H1 (cell line): ENCODE results near the gene UGT1A8. TPM values are rescaled to one million over a fixed set of nuclear protein-coding genes. Genes with fewer than 3 reads are reported as not detected.

Experiments used
- CTCF ChIA-PET: fragments of 300-600 bp; sonication (Branson Sonifier 250); formaldehyde crosslinking; loops from one replicate; lab custom pipeline; 2021; ENCODE audit not compliant: partially characterized antibody; lab: Charles Lee
- POLR2A ChIA-PET: fragments of 300-600 bp; sonication (Branson Sonifier 250); formaldehyde crosslinking; loops from one replicate; lab custom pipeline; 2021; ENCODE audit warnings: inconsistent platforms; ENCODE audit not compliant: partially characterized antibody; lab: Charles Lee
- DNase-seq, 2 experiments: peaks; one replicate each; pipeline versions ENCODE4 v3.0.0 to v3.0.0-alpha.2; 2010 to 2022; ENCODE audit warnings: low spot score in 2 of 2, low read depth in 1 of 2, mixed read lengths in 1 of 2
- FAIRE-seq: peaks from 2 replicates; lab custom pipeline; 2011; peaks lifted over from hg19 to GRCh38; lab: Jason Lieb, UNC
- H2AFZ ChIP-seq: 2 replicates; pipeline ENCODE4 v1.8.1; 2012; ENCODE audit warnings: low read length, inconsistent platforms
- H2AK5ac ChIP-seq: 2 replicates; pipeline ENCODE4 v1.6.1; 2013; ENCODE audit warnings: low read depth, low read length
- H2BK120ac ChIP-seq: replicated peaks from 2 replicates; pipeline ENCODE3; 2013; ENCODE audit warnings: low read depth, low read length, inconsistent platforms
- H2BK12ac ChIP-seq: 2 replicates; pipeline ENCODE4 v1.6.1; 2013; ENCODE audit warnings: low read depth, low read length
- H2BK15ac ChIP-seq: 2 replicates; pipeline ENCODE4 v1.6.1; 2013; ENCODE audit warnings: low read length
- H2BK20ac ChIP-seq: 2 replicates; pipeline ENCODE4 v1.6.1; 2013; ENCODE audit warnings: low read length
- H2BK5ac ChIP-seq: 2 replicates; pipeline ENCODE4 v1.6.1; 2013; ENCODE audit warnings: low read depth, low read length
- H3K14ac ChIP-seq: 2 replicates; pipeline ENCODE4 v1.6.1; 2013; ENCODE audit warnings: inconsistent platforms; ENCODE audit not compliant: insufficient read length
- H3K18ac ChIP-seq: 2 replicates; pipeline ENCODE4 v1.6.1; 2013; ENCODE audit warnings: low read length; ENCODE audit errors: extremely low read depth
- H3K23ac ChIP-seq: 2 replicates; pipeline ENCODE4 v1.6.1; 2013; ENCODE audit warnings: inconsistent platforms; ENCODE audit not compliant: insufficient read length
- H3K23me2 ChIP-seq: 2 replicates; pipeline ENCODE4 v1.6.1; 2013; ENCODE audit warnings: low read depth, low read length
- H3K27ac ChIP-seq: 2 replicates; pipeline ENCODE4 v1.6.1; 2011; ENCODE audit warnings: low read depth, low read length, inconsistent platforms
- H3K27me3 ChIP-seq, 4 experiments: replicated peaks in 1 of 4; 1 replicate in 1 of 4; 2 replicates in 3 of 4; pipeline versions ENCODE4 v1.6.1 to v1.8.1; 2011 to 2013; ENCODE audit warnings: low read length in 3 of 4, mild to moderate bottlenecking in 3 of 4, inconsistent platforms in 2 of 4, mixed read lengths in 2 of 4, moderate library complexity in 1 of 4; ENCODE audit not compliant: control insufficient read depth in 3 of 4, insufficient read depth in 3 of 4; ENCODE audit errors: extremely low read depth in 1 of 4
- H3K36me3 ChIP-seq, 4 experiments: 2 replicates each; pipeline versions ENCODE4 v1.6.1 to v1.8.1; 2011 to 2013; ENCODE audit warnings: mild to moderate bottlenecking in 4 of 4, low read length in 3 of 4, moderate library complexity in 2 of 4, control low read depth in 1 of 4, inconsistent platforms in 1 of 4; ENCODE audit not compliant: insufficient read depth in 4 of 4, control insufficient read depth in 2 of 4
- H3K4ac ChIP-seq: replicated peaks from 2 replicates; pipeline ENCODE3; 2013; ENCODE audit warnings: low read length, low read depth, mixed read lengths, inconsistent platforms; ENCODE audit not compliant: insufficient read length
- H3K4me1 ChIP-seq, 4 experiments: replicated peaks in 1 of 4; 1 replicate in 1 of 4; 2 replicates in 3 of 4; pipeline versions ENCODE4 v1.6.1 to v1.8.1; 2011 to 2013; ENCODE audit warnings: low read length in 3 of 4, inconsistent platforms in 2 of 4, mixed read lengths in 1 of 4; ENCODE audit not compliant: insufficient read depth in 4 of 4, control insufficient read depth in 3 of 4
- H3K4me2 ChIP-seq, 2 experiments: 2 replicates each; pipeline versions ENCODE4 v1.6.1 to v1.8.1; 2011 to 2013; ENCODE audit warnings: low read depth in 2 of 2, low read length in 2 of 2, control low read depth in 1 of 2, inconsistent platforms in 1 of 2, mild to moderate bottlenecking in 1 of 2; ENCODE audit not compliant: insufficient read depth in 1 of 2
- H3K4me3 ChIP-seq, 4 experiments: fragments of 200-600, 300-600 bp in 1 of 4; sonication (generic), shearing (Covaris generic), sonication (Bioruptor Twin) in 1 of 4; 2 replicates each; pipeline versions ENCODE4 v1.5.1 to v1.8.1; 2011 to 2016; ENCODE audit warnings: low read length in 4 of 4, low read depth in 3 of 4, control low read depth in 2 of 4, inconsistent platforms in 2 of 4, mild to moderate bottlenecking in 2 of 4, mixed read lengths in 1 of 4, moderate library complexity in 1 of 4; ENCODE audit not compliant: insufficient read depth in 2 of 4; ENCODE audit errors: extremely low read depth in 1 of 4
- H3K56ac ChIP-seq: replicated peaks from 2 replicates; pipeline ENCODE3; 2013; ENCODE audit warnings: low read depth, mild to moderate bottlenecking, mixed read lengths, low read length, inconsistent platforms; ENCODE audit not compliant: insufficient read length
- H3K79me1 ChIP-seq: 2 replicates; pipeline ENCODE4 v1.6.1; 2013; ENCODE audit warnings: low read depth, low read length, control low read depth
- H3K79me2 ChIP-seq, 2 experiments: 2 replicates each; pipeline versions ENCODE4 v1.6.1 to v1.8.1; 2012 to 2013; ENCODE audit warnings: low read length in 2 of 2, mild to moderate bottlenecking in 2 of 2, inconsistent platforms in 1 of 2; ENCODE audit not compliant: insufficient read depth in 2 of 2, control insufficient read depth in 1 of 2
- H3K9ac ChIP-seq, 4 experiments: replicated peaks in 1 of 4; 1 replicate in 1 of 4; 2 replicates in 3 of 4; pipeline versions ENCODE4 v1.6.1 to v1.8.1; 2011 to 2013; ENCODE audit warnings: low read depth in 3 of 4, low read length in 3 of 4, control low read depth in 2 of 4, mild to moderate bottlenecking in 2 of 4, moderate library complexity in 2 of 4, inconsistent platforms in 1 of 4; ENCODE audit errors: extremely low read depth in 1 of 4
- H3K9me3 ChIP-seq, 2 experiments: 2 replicates each; pipeline versions ENCODE4 v1.6.1 to v1.8.1; 2012 to 2013; ENCODE audit warnings: mild to moderate bottlenecking in 2 of 2, moderate library complexity in 2 of 2, control low read depth in 1 of 2, inconsistent platforms in 1 of 2, low read depth in 1 of 2, low read length in 1 of 2, mixed read lengths in 1 of 2; ENCODE audit not compliant: insufficient read depth in 2 of 2
- H4K20me1 ChIP-seq, 2 experiments: replicated peaks in 1 of 2; 2 replicates each; pipeline versions ENCODE3 to v1.8.1; 2011 to 2013; ENCODE audit warnings: inconsistent platforms in 2 of 2, low read length in 2 of 2, mild to moderate bottlenecking in 1 of 2; ENCODE audit not compliant: insufficient read depth in 2 of 2, control insufficient read depth in 1 of 2
- H4K5ac ChIP-seq: 2 replicates; pipeline ENCODE4 v1.6.1; 2013; ENCODE audit warnings: low read length, low read depth, mixed read lengths, inconsistent platforms; ENCODE audit not compliant: insufficient read length
- H4K8ac ChIP-seq: 2 replicates; pipeline ENCODE4 v1.8.0; 2013; ENCODE audit warnings: mild to moderate bottlenecking, moderate library complexity, low read length, inconsistent platforms; ENCODE audit not compliant: insufficient read depth; ENCODE audit errors: extremely low read depth
- H4K91ac ChIP-seq: replicated peaks from 2 replicates; pipeline ENCODE3; 2013; ENCODE audit warnings: low read length, mixed read lengths, inconsistent platforms; ENCODE audit not compliant: insufficient read length
- CBX8 ChIP-seq: fragments of 300-800, 300-1000 bp; sonication (generic); IDR thresholded peaks from 2 replicates; pipeline ENCODE4 v1.7.1; 2016; ENCODE audit warnings: low read depth, low read length, borderline replicate concordance
- CHD1 ChIP-seq: IDR thresholded peaks from 2 replicates; pipeline ENCODE4 v1.6.1; 2012; ENCODE audit warnings: low read depth, low read length, improper control_type of control experiment
- CHD2 ChIP-seq: IDR thresholded peaks from 2 replicates; pipeline ENCODE4 v1.6.1; 2012; ENCODE audit warnings: low read length, improper control_type of control experiment
- CREB1 ChIP-seq: IDR thresholded peaks from 2 replicates; pipeline ENCODE4 v1.6.1; 2012; ENCODE audit warnings: inconsistent platforms
- FOSL1 ChIP-seq: IDR thresholded peaks from 2 replicates; pipeline ENCODE4 v1.6.1; 2011; ENCODE audit warnings: mild to moderate bottlenecking, low read depth, low read length, moderate library complexity; ENCODE audit not compliant: insufficient read depth
- GABPA ChIP-seq: IDR thresholded peaks from 2 replicates; pipeline ENCODE4 v1.6.1; 2011; ENCODE audit warnings: mild to moderate bottlenecking, low read length, moderate library complexity, borderline replicate concordance; ENCODE audit not compliant: insufficient read depth
- GTF2F1 ChIP-seq: IDR thresholded peaks from 2 replicates; pipeline ENCODE4 v1.6.1; 2012; ENCODE audit warnings: low read depth, low read length, improper control_type of control experiment, borderline replicate concordance
- JUND ChIP-seq: IDR thresholded peaks from 2 replicates; pipeline ENCODE4 v1.6.1; 2011; ENCODE audit warnings: mild to moderate bottlenecking, improper control_type of control experiment, low read length
- NANOG ChIP-seq: IDR thresholded peaks from 2 replicates; pipeline ENCODE4 v1.6.1; 2011; ENCODE audit warnings: low read length, low read depth, mild to moderate bottlenecking, inconsistent platforms; ENCODE audit not compliant: insufficient read depth, poor library complexity, severe bottlenecking
- POLR2AphosphoS5 ChIP-seq: IDR thresholded peaks from 2 replicates; pipeline ENCODE4 v1.6.1; 2011; ENCODE audit warnings: low read depth, low read length
- RAD21 ChIP-seq, 2 experiments: IDR thresholded peaks in 1 of 2; conservative IDR thresholded peaks in 1 of 2; 2 replicates each; pipeline ENCODE4 v1.6.1; 2011; ENCODE audit warnings: low read depth in 2 of 2, low read length in 2 of 2, improper control_type of control experiment in 1 of 2, inconsistent platforms in 1 of 2, mild to moderate bottlenecking in 1 of 2, moderate library complexity in 1 of 2
- RFX5 ChIP-seq: IDR thresholded peaks from 2 replicates; pipeline ENCODE4 v1.6.1; 2011; ENCODE audit warnings: low read depth, low read length, improper control_type of control experiment, borderline replicate concordance
- RXRA ChIP-seq: IDR thresholded peaks from 2 replicates; pipeline ENCODE4 v1.6.1; 2011; ENCODE audit warnings: low read depth, mild to moderate bottlenecking, low read length, moderate library complexity; ENCODE audit not compliant: insufficient read depth
- SIX5 ChIP-seq: IDR thresholded peaks from 2 replicates; pipeline ENCODE4 v1.6.1; 2011; ENCODE audit warnings: mild to moderate bottlenecking, low read depth, low read length
- TCF12 ChIP-seq: IDR thresholded peaks from 2 replicates; pipeline ENCODE4 v1.6.1; 2011; ENCODE audit warnings: low read depth, mild to moderate bottlenecking, low read length
- TEAD4 ChIP-seq: IDR thresholded peaks from 2 replicates; pipeline ENCODE4 v1.6.1; 2012; ENCODE audit warnings: low read depth, low read length, inconsistent platforms, mixed read lengths
- WGBS, 2 experiments: shearing (Covaris generic) in 1 of 2; methylation state at CpG; one replicate each; pipeline versions ENCODE4 v1.1.6 to v1.1.7; 2013 to 2015; ENCODE audit warnings: low lambda C conversion rate in 2 of 2, mixed read lengths in 2 of 2, inconsistent platforms in 1 of 2, low coverage in 1 of 2, missing lambda C conversion rate in 1 of 2; ENCODE audit not compliant: insufficient replicate concordance in 2 of 2, insufficient coverage in 1 of 2, insufficient read length in 1 of 2; ENCODE audit errors: extremely low coverage in 1 of 2, missing lambda C conversion rate in 1 of 2; 5-methylcytosine and 5-hydroxymethylcytosine counted together
- polyA plus RNA-seq, 7 experiments: library from polyadenylated mRNA; depleted of rRNA in 3 of 7; stranded (reverse) in 5 of 7; unstranded in 2 of 7; fragments of >200 nt in 5 of 7; fragments of 200-250 nt in 2 of 7; gene quantifications; 1 replicate in 5 of 7; 2 replicates in 1 of 7; 4 replicates in 1 of 7; pipeline versions ENCODE4 v1.2.1 to v1.2.3, GENCODE V29; 2011 to 2013; ENCODE audit warnings: missing spikeins in 2 of 7, mixed read lengths in 2 of 7
- total RNA-seq: library from RNA; stranded (reverse); fragmentation: NEBNext Ultra II Directional; extraction: Animal tissue kit (Norgen Biotek cat#: 25700); gene quantifications from 2 replicates; pipeline ENCODE4 v1.2.1, GENCODE V29; 2021

Gene UGT1A8
- total and polyA plus RNA-seq, 2 of the 8 experiments (the other 6 are each of a cell fraction or from before 2014, with no cell fraction given) = not detected

GRCh38 chr2:233588400-233588799 is 29.0 kb upstream of the UGT1A8 start:
- Histone ChIP-seq H3K36me3 (no peaks in the 10 kb centered on the region), H2BK12ac (no peak overlapping the region), H3K14ac (no peak overlapping the region), H4K20me1 (no peaks in the 10 kb centered on the region), H2BK15ac (no peak overlapping the region), H3K27me3 (no peaks in the 10 kb centered on the region), H3K56ac (no peak overlapping the region), H3K4me1 (peaks cover 0 to 2% (median 0%) of the 10 kb centered on the region in 4 experiments; a peak in 1 of 7 replicates), H4K5ac (no peak overlapping the region), H3K4ac (no peak overlapping the region), H3K23ac (no peak overlapping the region), H3K18ac (no peak overlapping the region), H3K27ac (no peak overlapping the region), H3K4me3 (no peak overlapping the region), H2BK120ac (no peak overlapping the region), H4K91ac (no peak overlapping the region), H3K79me1 (no peaks in the 10 kb centered on the region), H2AFZ (no peak overlapping the region), H3K79me2 (no peaks in the 10 kb centered on the region), H3K4me2 (no peak overlapping the region), H3K9ac (no peak overlapping the region), H2BK5ac (no peak overlapping the region), H2AK5ac (no peak overlapping the region), H2BK20ac (no peak overlapping the region), H3K9me3 (no peaks in the 10 kb centered on the region), H4K8ac (no peak overlapping the region), H3K23me2 (no peaks in the 10 kb centered on the region)
- POLR2A ChIA-PET = interaction anchor here (0.6 kb wide), 1 partner anchor 22 kb away, joined by 3 read pairs; no protein-coding TSS in a partner anchor
- DNase-seq (no peak), FAIRE-seq (peak; percentile 81)
- 87% methylated on average over 2 of the region's 2 CpGs; no CpG with 5 or more reads in 1 of the 2 experiments for WGBS, 2 experiments
- CTCF ChIA-PET = no interaction called here
- no peak for TF ChIP-seq CHD1
- TF ChIP-seq NANOG = no peak
- no peak for TF ChIP-seq RAD21 (IDR thresholded peaks at IDR 0.05 in 1 of 2, conservative IDR thresholded peaks at IDR 0.05 in 1 of 2; ENCODE audit: low read depth in 2 of 2, low read length in 2 of 2)
- TF ChIP-seq CHD2 = no peak
- TF ChIP-seq FOSL1 = no peak
- TF ChIP-seq CBX8 = no peak
- no peak for TF ChIP-seq GTF2F1
- no peak for TF ChIP-seq RFX5
- TF ChIP-seq SIX5 = no peak
- TF ChIP-seq TCF12 = no peak
- TF ChIP-seq JUND = no peak
- no peak for TF ChIP-seq CREB1
- TF ChIP-seq RXRA = no peak
- TF ChIP-seq TEAD4 = no peak
- TF ChIP-seq GABPA = no peak
- no peak for TF ChIP-seq POLR2AphosphoS5
